ENCODE results near the gene SYT6.

Gene SYT6

GRCh38 chr1:114103992-114104391 is 49.7 kb downstream of the SYT6 start:
- no peak for DNase-seq
- TF ChIP-seq POLR2A (IDR thresholded peaks at IDR 0.05; ENCODE audit: low read length): no peak
- no peak for TF ChIP-seq GATA1 (IDR thresholded peaks at IDR 0.05; ENCODE audit: low read depth, low read length)

- TF ChIP-seq POLR2A (IDR thresholded peaks at IDR 0.05; ENCODE audit: low read length): no peak
- TF ChIP-seq GATA1 (IDR thresholded peaks at IDR 0.05; ENCODE audit: low read depth, low read length): no peak
- no peak for DNase-seq
Observed at GRCh38 chr1:114102136-114102535, 51.5 kb downstream of the SYT6 start.

- no peak for TF ChIP-seq GATA1 (IDR thresholded peaks at IDR 0.05; ENCODE audit: low read depth, low read length)
- no peak for DNase-seq
Observed at GRCh38 chr1:114100148-114100547, 53.5 kb downstream of the SYT6 start.

GRCh38 chr1:114099268-114099667 is 54.4 kb downstream of the SYT6 start:
- TF ChIP-seq GATA1 (IDR thresholded peaks at IDR 0.05; ENCODE audit: low read depth, low read length) (no peak), POLR2A (IDR thresholded peaks at IDR 0.05; ENCODE audit: low read length) (no peak)
- DNase-seq: no peak

GRCh38 chr1:114097109-114097508 is 56.6 kb downstream of the SYT6 start:
- TF ChIP-seq POLR2A (IDR thresholded peaks at IDR 0.05; ENCODE audit: low read length): no peak
- TF ChIP-seq GATA1 (IDR thresholded peaks at IDR 0.05; ENCODE audit: low read depth, low read length): no peak
- DNase-seq: no peak

GRCh38 chr1:114094675-114095074 is 59.0 kb downstream of the SYT6 start:
- DNase-seq: no peak
- TF ChIP-seq GATA1 (IDR thresholded peaks at IDR 0.05; ENCODE audit: low read depth, low read length) (no peak), POLR2A (IDR thresholded peaks at IDR 0.05; ENCODE audit: low read length) (no peak)

- DNase-seq: no peak
- TF ChIP-seq POLR2A (IDR thresholded peaks at IDR 0.05; ENCODE audit: low read length) (no peak), GATA1 (IDR thresholded peaks at IDR 0.05; ENCODE audit: low read depth, low read length) (no peak)
Observed at GRCh38 chr1:114094363-114094634, 59.4 kb downstream of the SYT6 start.

- no peak for TF ChIP-seq GATA1 (IDR thresholded peaks at IDR 0.05; ENCODE audit: low read depth, low read length)
- DNase-seq: peak in 1 of 2 experiments; percentile 16
Observed at GRCh38 chr1:114093624-114094362, 59.9 kb downstream of the SYT6 start.

- DNase-seq: peak; percentile 50 to 77
- TF ChIP-seq GATA1 (IDR thresholded peaks at IDR 0.05; ENCODE audit: low read depth, low read length): no peak
- TF ChIP-seq POLR2A (IDR thresholded peaks at IDR 0.05; ENCODE audit: low read length): no peak
Observed at GRCh38 chr1:114092186-114093062, 61.2 kb downstream of the SYT6 start.

GRCh38 chr1:114091711-114092110 is 62.0 kb downstream of the SYT6 start:
- TF ChIP-seq POLR2A (IDR thresholded peaks at IDR 0.05; ENCODE audit: low read length) (no peak), GATA1 (IDR thresholded peaks at IDR 0.05; ENCODE audit: low read depth, low read length) (no peak)

GRCh38 chr1:114090738-114091505 is 62.7 kb downstream of the SYT6 start:
- TF ChIP-seq POLR2A (IDR thresholded peaks at IDR 0.05; ENCODE audit: low read length) (no peak), GATA1 (IDR thresholded peaks at IDR 0.05; ENCODE audit: low read depth, low read length) (no peak)
- no peak for DNase-seq

More at GRCh38 chr1:114091711-114092110, 62.0 kb downstream of the SYT6 start:
- DNase-seq: no peak

- peak in 1 of 2 experiments; percentile 12 for DNase-seq
- TF ChIP-seq POLR2A (IDR thresholded peaks at IDR 0.05; ENCODE audit: low read length) (no peak), GATA1 (IDR thresholded peaks at IDR 0.05; ENCODE audit: low read depth, low read length) (no peak)
Observed at GRCh38 chr1:114089502-114090138, 64.0 kb downstream of the SYT6 start.

- TF ChIP-seq POLR2A (IDR thresholded peaks at IDR 0.05; ENCODE audit: low read length): no peak
- no peak for TF ChIP-seq GATA1 (IDR thresholded peaks at IDR 0.05; ENCODE audit: low read depth, low read length)
- peak in 1 of 2 experiments; percentile 15 for DNase-seq
Observed at GRCh38 chr1:114088392-114089299, 65.0 kb downstream of the SYT6 start.

Data from erythroblast (primary cell).